Stimulated activated CD4-positive, alpha-beta T cell treated with anti-CD3 and anti-CD28 coated beads, Interleukin-12 subunit alpha, Interleukin-12 subunit beta, amount 100 ng/mL, for 48 hours (primary cell): ENCODE results near the gene SLC35E2B.
"Not testable (repeated sequence)": the region's sequence is repeated elsewhere in the genome, so short reads cannot be mapped to it uniquely, and the experiment has no call there.

Source experiments
- DNase-seq, 3 donors: peaks; one replicate each; pipeline ENCODE4 v3.0.0-alpha.2; 2020; ENCODE audit warnings: low read depth in 2 of 3, low spot score in 1 of 3

The SLC35E2B gene

DNA sequence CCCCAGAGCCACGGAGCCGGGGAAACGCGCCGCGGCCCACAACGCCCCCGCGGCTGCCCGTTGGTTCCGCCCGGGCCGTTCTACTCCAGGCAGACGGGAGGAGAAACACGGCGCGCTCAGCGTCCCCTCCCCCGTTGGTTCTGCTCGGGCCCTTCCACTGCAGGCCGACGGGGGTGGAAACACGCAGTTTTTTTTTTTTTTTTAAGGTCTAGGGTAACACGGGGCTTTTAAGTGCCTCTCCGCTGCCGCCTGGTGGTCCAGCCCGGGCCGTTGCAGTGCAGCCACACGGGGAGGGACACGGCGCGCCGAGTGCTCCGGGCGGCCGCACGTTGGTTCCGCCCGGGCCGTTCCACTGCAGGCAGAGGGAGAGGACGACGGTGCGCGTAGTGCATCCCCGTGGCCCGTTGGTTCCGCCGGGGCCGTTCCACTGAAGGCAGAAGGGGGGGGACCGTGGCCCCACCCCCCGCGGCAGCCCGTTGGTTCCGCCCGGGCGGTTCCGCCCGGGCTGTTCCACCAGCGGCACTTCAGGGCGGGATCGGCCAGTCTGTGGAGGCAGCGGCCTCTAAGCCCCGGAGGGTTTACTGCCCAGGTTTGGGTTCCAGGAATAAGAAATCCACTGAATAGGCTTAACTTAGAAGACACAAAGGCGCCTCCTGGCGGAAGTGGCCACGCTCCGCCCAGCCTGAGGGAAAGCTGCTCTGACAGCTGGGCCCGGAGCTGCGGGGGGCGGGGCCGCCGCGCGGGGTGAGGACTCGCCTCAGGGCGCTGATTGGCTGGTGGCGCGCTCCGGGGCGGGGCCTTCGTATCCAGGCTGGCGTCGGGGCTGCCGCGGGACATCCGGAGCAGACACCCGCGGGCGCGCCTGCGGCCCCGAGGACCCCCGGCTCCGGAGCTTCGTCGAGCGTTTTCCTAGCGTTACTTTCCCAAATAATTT, at the start of gene SLC35E2B:
SLC35E2B (minus strand) TSS at position 82 of the 934 bp plus-strand sequence. CDS start 16,096 bp downstream, outside the sequence.
- DNase-seq, result peak; percentile 66 to 96 (median 90)

- not testable (repeated sequence) for DNase-seq
Observed at GRCh38 chr1:1741013-1741412, 48.4 kb upstream of the SLC35E2B start.

- not testable (repeated sequence) for DNase-seq
Observed at GRCh38 chr1:1738799-1739337, 46.3 kb upstream of the SLC35E2B start.

- DNase-seq, result not testable (repeated sequence)
Observed at GRCh38 chr1:1737675-1738590, 45.3 kb upstream of the SLC35E2B start.

DNA sequence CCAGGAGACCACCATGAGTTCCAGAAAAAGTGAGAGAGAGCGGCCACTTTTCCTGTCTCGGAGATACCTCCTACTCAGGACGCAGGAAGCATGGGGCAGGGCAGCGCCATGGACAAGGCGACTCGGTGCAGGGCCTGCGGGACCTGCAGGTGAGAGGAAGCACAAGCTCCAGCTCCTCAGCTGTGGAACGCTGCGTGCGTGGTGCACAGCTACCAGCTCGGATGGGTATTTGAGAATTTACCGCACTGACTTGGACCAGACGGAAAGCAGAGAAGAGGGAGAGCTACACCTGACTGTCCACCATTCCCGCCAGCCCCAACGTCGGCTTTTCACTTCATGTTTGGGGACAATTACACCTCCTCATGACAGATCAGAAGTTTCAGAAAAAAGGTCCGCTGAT, 39.8 kb upstream of the SLC35E2B start:
- no peak for DNase-seq

DNA sequence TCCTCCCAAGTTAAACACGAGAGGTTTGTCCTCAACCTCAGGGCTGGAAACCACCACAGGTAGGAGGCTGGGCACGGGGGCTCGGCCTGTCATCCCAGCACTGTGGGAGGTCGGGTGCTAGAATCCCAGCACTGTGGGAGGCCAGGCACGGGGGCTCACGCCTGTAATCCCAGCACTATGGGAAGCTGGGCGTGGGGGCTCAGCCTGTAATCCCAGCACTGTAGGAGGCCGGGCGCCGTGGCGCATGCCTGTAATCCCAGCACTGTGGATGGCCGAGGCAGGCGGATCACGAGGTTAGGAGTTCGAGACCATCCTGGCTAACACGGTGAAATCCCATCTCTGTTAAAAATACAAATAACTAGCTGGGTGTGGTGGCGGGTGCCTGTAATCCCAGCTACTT, 38.3 kb upstream of the SLC35E2B start:
- DNase-seq, result no peak

- DNase-seq, result not testable (repeated sequence)
Observed at GRCh38 chr1:1730230-1730629, 37.6 kb upstream of the SLC35E2B start.

GRCh38 chr1:1729116-1729816, 36.7 kb upstream of the SLC35E2B start:
- DNase-seq, result not testable (repeated sequence)

- DNase-seq, result not testable (repeated sequence)
Observed at GRCh38 chr1:1728308-1729005, 35.9 kb upstream of the SLC35E2B start.

GRCh38 chr1:1727131-1727651, 34.6 kb upstream of the SLC35E2B start:
- not testable (repeated sequence) for DNase-seq

DNA sequence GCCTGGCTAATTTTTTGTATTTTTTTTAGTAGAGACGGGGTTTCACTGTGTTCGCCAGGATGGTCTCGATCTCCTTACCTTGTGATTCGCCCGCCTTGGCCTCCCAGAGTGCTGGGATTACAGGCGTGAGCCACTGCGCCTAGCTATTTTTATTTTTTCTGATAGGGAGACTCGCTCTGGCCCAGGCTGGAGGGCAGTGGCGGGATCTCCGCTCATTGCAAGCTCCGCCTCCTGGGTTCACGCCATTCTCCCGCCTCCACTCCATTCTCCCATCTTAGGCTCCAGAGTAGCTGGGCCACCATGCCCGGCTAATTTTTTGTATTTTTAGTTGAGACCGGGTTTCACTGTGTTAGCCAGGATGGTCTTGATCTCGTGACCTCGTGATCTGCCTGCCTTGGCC, 33.5 kb upstream of the SLC35E2B start:
- DNase-seq, result not testable (repeated sequence)

DNA sequence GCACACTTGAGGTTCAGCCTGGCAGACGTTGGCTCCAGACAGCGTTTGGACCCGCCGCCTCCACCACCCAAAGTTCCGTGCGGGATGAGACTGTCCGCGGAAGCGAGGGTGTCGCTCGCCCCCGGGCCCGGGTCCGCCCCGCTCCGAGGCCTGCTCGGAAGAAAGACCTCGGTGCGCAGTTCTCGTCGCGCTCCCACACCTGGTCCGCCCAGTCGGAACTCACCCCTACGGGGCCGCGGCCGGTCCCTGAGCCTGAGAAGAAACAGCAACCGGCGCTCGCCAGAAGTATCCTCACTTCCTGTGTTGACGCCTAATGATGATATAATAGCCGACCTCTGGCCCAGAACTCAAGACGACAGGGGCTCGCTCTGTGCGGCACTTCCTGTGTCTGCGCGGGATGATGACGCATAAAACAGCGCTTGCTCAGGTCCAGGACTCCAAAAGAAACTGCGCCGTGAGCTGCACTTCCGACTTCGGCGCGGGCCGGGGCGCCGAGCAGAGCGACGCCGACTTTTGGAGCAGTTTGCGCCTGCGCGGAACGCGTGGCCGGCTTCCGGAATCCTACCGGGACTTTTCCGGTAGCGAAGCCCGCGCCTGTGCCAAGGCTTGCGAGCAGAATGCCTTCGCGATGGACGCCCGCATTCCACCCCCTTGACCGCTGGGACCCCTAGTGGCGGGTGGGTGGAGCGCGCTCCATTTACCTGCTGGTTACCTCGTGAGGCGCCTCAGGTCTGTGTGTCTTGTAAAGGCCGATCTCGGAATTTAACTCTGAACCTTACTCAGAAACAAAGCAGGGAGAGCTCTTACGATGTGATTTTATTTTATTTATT, 31.7 kb upstream of the SLC35E2B start, which contains the start of gene CDK11A:
CDK11A (minus strand) TSS at position 323 of the 830 bp plus-strand sequence. CDS start 1,539 bp downstream, outside the sequence.
- DNase-seq, result peak; percentile 88 to 98 (median 96)

DNA sequence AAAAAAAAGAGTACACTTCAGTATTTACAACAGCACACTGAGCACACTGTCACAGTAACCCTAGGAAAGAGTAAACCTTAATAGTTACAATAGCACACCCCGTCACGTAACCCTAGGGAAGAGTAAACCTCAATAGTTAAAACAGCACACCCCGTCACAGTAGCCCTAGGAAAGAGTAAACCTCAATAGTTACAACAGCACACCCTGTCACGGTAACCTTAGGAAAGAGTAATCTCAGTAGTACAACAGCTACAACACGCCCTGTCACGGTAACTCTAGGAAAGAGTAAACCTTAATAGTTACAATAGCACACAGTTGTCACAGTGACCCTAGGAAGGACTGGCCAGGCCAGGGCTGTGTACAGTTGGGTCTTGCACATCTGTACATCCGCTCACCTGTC, 28.6 kb upstream of the SLC35E2B start:
- DNase-seq, result no peak

DNA sequence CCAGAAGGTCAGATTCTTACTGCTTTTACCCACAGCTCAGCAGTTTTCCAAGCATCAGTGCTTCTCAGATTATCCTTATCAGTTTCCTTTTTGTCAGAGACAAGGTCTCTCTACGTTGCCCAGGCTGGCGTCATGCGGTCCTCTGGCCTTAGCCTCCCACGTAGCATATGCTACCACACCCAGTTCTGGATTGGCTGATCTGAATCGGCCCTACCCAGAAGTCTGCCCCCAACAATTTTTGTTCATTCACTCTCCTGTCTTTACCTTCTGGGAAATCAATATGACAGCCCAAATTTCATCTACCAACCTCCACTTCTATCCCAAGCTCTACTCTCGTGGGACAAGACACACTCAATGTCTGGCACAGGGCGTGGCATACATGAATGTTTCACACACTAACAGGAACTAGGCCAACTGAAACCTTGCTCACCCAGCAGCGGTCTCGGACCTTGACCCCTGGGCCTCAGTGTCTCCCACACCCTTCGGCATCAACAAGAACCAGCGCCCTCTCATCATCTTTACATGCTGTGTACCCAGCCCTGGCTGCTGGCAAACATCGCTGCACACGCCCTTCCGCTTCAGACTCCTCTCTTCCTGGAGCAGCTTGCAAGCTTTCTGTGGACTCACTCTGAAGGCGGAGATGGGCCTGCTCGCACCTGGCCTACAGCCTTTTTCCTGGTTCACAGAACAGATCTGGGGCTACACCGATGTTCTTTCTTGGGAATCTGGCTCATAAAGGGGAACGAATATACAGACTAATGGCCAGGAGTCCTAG, 22.7 kb upstream of the SLC35E2B start:
- DNase-seq, result not testable (repeated sequence)

GRCh38 chr1:1707897-1708296, 15.3 kb upstream of the SLC35E2B start:
- DNase-seq, result not testable (repeated sequence)

- DNase-seq, result not testable (repeated sequence)
Observed at GRCh38 chr1:1707241-1707640, 14.6 kb upstream of the SLC35E2B start.

GRCh38 chr1:1705623-1706022, 13.0 kb upstream of the SLC35E2B start:
- not testable (repeated sequence) for DNase-seq
